Cardiac muscle cell (in vitro differentiated cells and primary cell): Measurements from ENCODE around the gene ATP11A. TPM values are rescaled to one million over a fixed set of nuclear protein-coding genes. Genes with fewer than 3 reads are reported as not detected.
A peak's percentile ranks its signal among the peaks of the same experiment; 100 is the strongest.

ENCODE experiments used
- DNase-seq, 2 donors: peaks; one replicate each; pipeline versions ENCODE4 v3.0.0 to v3.0.0-alpha.2; 2010 to 2017; ENCODE audit warnings: low read depth in 1 of 2, low spot score in 1 of 2
- H3K27ac ChIP-seq: fragments of 200-600 bp; sonication (generic); 2 replicates; pipeline ENCODE4 v1.5.1; 2016
- H3K27me3 ChIP-seq: fragments of 200-600 bp; sonication (generic); 2 replicates; pipeline ENCODE4 v1.6.0; 2016; ENCODE audit warnings: control low read depth
- H3K36me3 ChIP-seq: fragments of 200-600 bp; sonication (generic); 2 replicates; pipeline ENCODE4 v1.5.1; 2016; ENCODE audit warnings: control low read depth
- H3K4me1 ChIP-seq: fragments of 200-600 bp; sonication (generic); 2 replicates; pipeline ENCODE4 v1.8.1; 2017; ENCODE audit warnings: low read depth, mild to moderate bottlenecking, mixed run types
- H3K4me3 ChIP-seq: fragments of 200-600 bp; sonication (generic); 2 replicates; pipeline ENCODE4 v1.5.1; 2016; ENCODE audit warnings: mild to moderate bottlenecking
- H3K9me3 ChIP-seq: fragments of 200-600 bp; sonication (generic); 2 replicates; pipeline ENCODE4 v1.5.1; 2017; ENCODE audit warnings: low read depth, mild to moderate bottlenecking, control low read depth
- CTCF ChIP-seq: IDR thresholded peaks from 2 replicates; pipeline ENCODE4 v1.5.1; 2012; ENCODE audit warnings: low read depth, mild to moderate bottlenecking, low read length
- polyA plus RNA-seq: library from polyadenylated mRNA; unstranded; fragments of >200 nt; fragmentation: Nextera tagmentation; extraction: Ambion mirVana; gene quantifications from 2 replicates; pipeline ENCODE4 v1.2.1, GENCODE V29; 2016
- total RNA-seq: library from RNA; depleted of rRNA; stranded (reverse); fragments of >200 nt; gene quantifications from 2 replicates; pipeline ENCODE4 v1.2.3, GENCODE V29; 2016

Gene ATP11A
- total and polyA plus RNA-seq, 2 experiments from 2014 or later: 38.0 to 42.9 TPM

GRCh38 chr13:112696001-112696868 lies 6.4 kb downstream of the ATP11A start:
- H3K9me3 ChIP-seq: no peaks in the 10 kb centered on the region
- no peaks in the 10 kb centered on the region for H3K27me3 ChIP-seq
- DNase-seq: no peak

DNA sequence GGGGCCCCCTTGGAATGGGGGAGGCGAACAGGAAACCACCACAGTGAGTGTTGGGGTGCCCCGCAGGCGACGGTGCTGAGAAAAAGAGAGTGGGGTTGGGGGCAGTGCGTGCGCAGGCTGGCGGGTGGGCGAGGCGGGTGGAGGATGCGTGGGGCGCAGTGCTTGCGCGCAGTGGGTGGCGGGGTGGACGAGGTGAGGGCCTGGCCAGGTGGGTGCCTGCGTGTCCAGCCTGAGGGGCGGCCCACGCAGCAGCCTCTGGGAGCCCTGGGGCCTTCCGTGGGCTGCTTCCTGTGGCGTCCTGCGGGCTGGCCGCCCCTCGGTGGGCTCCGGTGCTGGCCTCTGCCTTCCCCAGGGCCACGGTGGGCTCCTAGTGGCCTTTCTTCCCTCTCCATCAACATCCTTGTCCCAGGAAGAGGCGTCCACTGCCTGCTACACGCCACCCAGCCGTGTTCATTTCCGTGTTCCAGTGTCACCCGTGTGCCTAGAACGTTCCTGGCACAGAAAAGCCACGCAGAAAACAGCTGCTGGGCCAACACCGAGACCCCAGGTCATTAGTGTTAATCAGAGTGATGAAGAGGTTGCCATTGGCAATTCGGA lies 7.1 kb downstream of the ATP11A start:
- Histone ChIP-seq H3K27me3 (no peaks in the 10 kb centered on the region), H3K27ac (no peak overlapping the region), H3K36me3 (no peaks in the 10 kb centered on the region), H3K9me3 (no peaks in the 10 kb centered on the region), H3K4me1 (peaks cover 31% of the 10 kb centered on the region), H3K4me3 (no peak overlapping the region)
- no peak for DNase-seq
- TF ChIP-seq CTCF: no peak

More at GRCh38 chr13:112696001-112696868, 6.4 kb downstream of the ATP11A start:
- Histone ChIP-seq H3K4me1 (peaks cover 25% of the 10 kb centered on the region), H3K27ac (no peak overlapping the region), H3K36me3 (no peaks in the 10 kb centered on the region), H3K4me3 (no peak overlapping the region)
- TF ChIP-seq CTCF: no peak

- Histone ChIP-seq H3K4me3 (no peak overlapping the region), H3K27me3 (no peaks in the 10 kb centered on the region), H3K4me1 (peaks cover 33% of the 10 kb centered on the region), H3K9me3 (no peaks in the 10 kb centered on the region), H3K36me3 (no peaks in the 10 kb centered on the region), H3K27ac (no peak overlapping the region)
- no peak for TF ChIP-seq CTCF
- no peak for DNase-seq
These were observed 8.2 kb downstream of the ATP11A start for GRCh38 chr13:112697756-112698655.

DNA sequence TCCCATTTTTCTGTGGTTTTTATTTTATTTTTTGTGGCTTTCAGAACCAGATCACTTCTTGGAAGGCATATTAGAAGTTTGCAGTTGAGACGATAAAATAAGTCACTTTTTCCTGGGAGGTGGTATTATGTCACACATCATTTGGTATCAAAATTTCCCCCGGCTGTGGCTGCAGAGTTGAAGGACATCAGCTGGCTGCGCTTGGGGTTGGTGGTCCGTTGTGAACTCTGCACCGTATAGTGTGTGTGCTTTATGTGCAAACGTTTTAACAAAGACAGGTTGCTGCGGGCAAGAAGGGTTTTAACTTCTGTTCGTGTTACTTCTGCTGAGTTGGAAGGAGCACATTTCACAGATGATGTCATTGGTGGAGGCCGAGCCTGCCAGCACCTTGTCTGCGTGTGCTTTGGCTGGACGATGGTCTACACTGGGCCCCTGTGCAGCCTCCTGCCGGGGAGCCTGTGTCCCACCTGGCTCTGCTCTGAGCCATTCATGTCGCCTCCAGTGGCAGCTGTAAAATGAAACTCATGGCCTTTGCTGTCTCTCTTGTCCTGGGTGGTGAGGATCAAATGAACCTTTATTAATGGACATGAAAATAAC lies 9.6 kb downstream of the ATP11A start:
- no peaks in the 10 kb centered on the region for H3K27me3 ChIP-seq
- peaks cover 44% of the 10 kb centered on the region for H3K4me1 ChIP-seq
- no peaks in the 10 kb centered on the region for H3K36me3 ChIP-seq
- no peak for TF ChIP-seq CTCF
- H3K9me3 ChIP-seq: no peaks in the 10 kb centered on the region
- no peak for DNase-seq
- peak overlapping the region; percentile 60 for H3K27ac ChIP-seq
- no peak overlapping the region for H3K4me3 ChIP-seq

GRCh38 chr13:112700291-112701060 lies 10.6 kb downstream of the ATP11A start:
- TF ChIP-seq CTCF: no peak
- Histone ChIP-seq H3K9me3 (no peaks in the 10 kb centered on the region), H3K4me3 (no peak overlapping the region), H3K36me3 (no peaks in the 10 kb centered on the region), H3K27ac (peak overlapping the region; percentile 86), H3K27me3 (no peaks in the 10 kb centered on the region), H3K4me1 (peaks cover 49% of the 10 kb centered on the region)
- no peak for DNase-seq
